ENCODE measurements around the gene LMAN1L. TPM values are rescaled to one million over a fixed set of nuclear protein-coding genes. Genes with fewer than 3 reads are reported as not detected.

The LMAN1L gene
- total RNA-seq, 1 donor from 2014 or later: 0.75 TPM

- Mint-ChIP-seq H3K4me3 (no peak overlapping the region), H3K27ac (no peak overlapping the region), H3K4me1 (ENCODE audit: low read depth) (peaks cover 16% of the 10 kb centered on the region), H3K27me3 (ENCODE audit: insufficient read depth) (peaks cover 3% of the 10 kb centered on the region), H3K9me3 (no peaks in the 10 kb centered on the region), H3K36me3 (ENCODE audit: low read depth) (no peaks in the 10 kb centered on the region)
- intact Hi-C loops (cut with micrococcal nuclease): no loop called here
- DNase-seq (ENCODE audit: low spot score): no peak
These were observed 4.2 kb downstream of the LMAN1L start for GRCh38 chr15:74816624-74817369.

DNA sequence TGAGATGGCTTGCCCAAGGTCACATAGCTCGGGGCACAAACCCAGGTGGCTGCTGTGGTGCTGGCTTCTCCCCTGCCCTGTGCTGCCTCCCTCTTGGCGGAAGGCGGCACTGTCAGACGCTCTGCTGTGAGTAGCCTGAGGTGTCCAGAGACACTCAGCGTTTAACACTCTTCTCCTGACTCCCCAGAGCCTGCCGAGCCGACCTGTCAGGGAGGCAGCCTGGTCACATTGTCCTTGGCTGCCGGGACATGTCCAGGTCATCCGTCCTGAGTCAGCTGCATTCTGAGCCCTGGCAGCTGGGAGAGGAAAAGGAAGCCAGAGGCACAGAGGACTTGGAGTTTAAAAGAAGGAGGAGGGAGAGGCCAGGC is 4.7 kb downstream of the LMAN1L start:
- H3K27ac Mint-ChIP-seq: no peak overlapping the region
- no peak for DNase-seq (ENCODE audit: low spot score)
- H3K4me1 Mint-ChIP-seq (ENCODE audit: low read depth): peaks cover 16% of the 10 kb centered on the region
- no peaks in the 10 kb centered on the region for H3K9me3 Mint-ChIP-seq
- intact Hi-C loops (cut with micrococcal nuclease): no loop called here
- no peaks in the 10 kb centered on the region for H3K36me3 Mint-ChIP-seq (ENCODE audit: low read depth)
- no peak overlapping the region for H3K4me3 Mint-ChIP-seq
- H3K27me3 Mint-ChIP-seq (ENCODE audit: insufficient read depth): peaks cover 3% of the 10 kb centered on the region

DNA sequence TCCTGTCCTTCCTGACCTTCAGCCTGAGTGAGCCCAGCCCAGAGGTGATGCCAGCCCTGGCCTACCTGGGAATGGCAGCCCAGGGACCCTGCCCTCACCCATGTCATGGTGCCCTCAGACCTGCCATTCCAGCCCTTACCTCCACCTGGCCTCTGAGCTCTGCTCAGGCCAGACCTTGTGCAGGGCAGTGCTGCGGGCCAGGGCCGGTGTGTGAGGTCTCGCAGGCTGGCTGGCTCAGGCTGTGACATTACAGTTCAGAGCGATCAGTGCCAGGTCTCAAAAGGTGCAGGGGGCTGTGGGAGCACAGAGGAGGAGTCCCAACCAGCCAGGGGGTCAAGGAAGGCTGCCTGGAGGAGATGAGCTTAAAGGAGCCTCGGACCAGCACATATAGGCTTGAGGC is 7.4 kb downstream of the LMAN1L start:
- DNase-seq (ENCODE audit: low spot score): no peak
- intact Hi-C loops (cut with micrococcal nuclease): no loop called here
- Mint-ChIP-seq H3K27me3 (ENCODE audit: insufficient read depth) (peaks cover 1% of the 10 kb centered on the region), H3K9me3 (no peaks in the 10 kb centered on the region), H3K27ac (no peak overlapping the region), H3K36me3 (ENCODE audit: low read depth) (no peaks in the 10 kb centered on the region), H3K4me1 (ENCODE audit: low read depth) (peaks cover 16% of the 10 kb centered on the region), H3K4me3 (no peak overlapping the region)

GRCh38 chr15:74821091-74821789 is 8.6 kb downstream of the LMAN1L start:
- intact Hi-C loops (cut with micrococcal nuclease): no loop called here
- H3K27ac Mint-ChIP-seq: no peak overlapping the region
- H3K4me1 Mint-ChIP-seq (ENCODE audit: low read depth): peaks cover 11% of the 10 kb centered on the region
- H3K36me3 Mint-ChIP-seq (ENCODE audit: low read depth): no peaks in the 10 kb centered on the region
- no peaks in the 10 kb centered on the region for H3K9me3 Mint-ChIP-seq
- peaks cover 4% of the 10 kb centered on the region for H3K27me3 Mint-ChIP-seq (ENCODE audit: insufficient read depth)
- no peak overlapping the region for H3K4me3 Mint-ChIP-seq
- DNase-seq (ENCODE audit: low spot score): no peak

- Mint-ChIP-seq H3K4me1 (ENCODE audit: low read depth) (peaks cover 11% of the 10 kb centered on the region), H3K9me3 (no peaks in the 10 kb centered on the region), H3K4me3 (no peak overlapping the region), H3K36me3 (ENCODE audit: low read depth) (no peaks in the 10 kb centered on the region), H3K27me3 (ENCODE audit: insufficient read depth) (peaks cover 4% of the 10 kb centered on the region), H3K27ac (no peak overlapping the region)
- DNase-seq (ENCODE audit: low spot score): no peak
- intact Hi-C loops (cut with micrococcal nuclease): no loop called here
These were observed 9.1 kb downstream of the LMAN1L start for GRCh38 chr15:74821790-74822158.

DNA sequence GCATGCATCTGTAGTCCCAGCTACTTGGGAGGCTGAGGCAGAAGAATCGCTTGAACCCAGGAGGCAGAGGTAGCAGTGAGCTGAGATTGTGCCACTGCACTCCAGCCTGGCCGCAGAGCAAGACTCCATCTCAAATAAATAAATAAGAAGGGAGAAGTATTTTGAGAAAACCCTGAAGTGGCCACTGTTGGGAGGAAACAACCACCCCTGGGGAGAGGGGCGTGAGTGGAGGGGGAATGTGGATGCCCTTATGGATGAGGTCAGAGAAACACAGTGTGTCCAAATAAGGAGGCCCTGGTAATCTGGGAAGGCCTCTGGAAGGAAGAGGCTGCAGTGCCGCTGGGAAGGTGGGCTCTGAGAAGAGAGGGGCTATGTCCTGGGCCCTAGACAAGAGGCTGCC is 9.6 kb downstream of the LMAN1L start:
- H3K9me3 Mint-ChIP-seq: no peaks in the 10 kb centered on the region
- H3K4me3 Mint-ChIP-seq: no peak overlapping the region
- H3K27me3 Mint-ChIP-seq (ENCODE audit: insufficient read depth): peaks cover 8% of the 10 kb centered on the region
- H3K36me3 Mint-ChIP-seq (ENCODE audit: low read depth): no peaks in the 10 kb centered on the region
- DNase-seq (ENCODE audit: low spot score): no peak
- intact Hi-C loops (cut with micrococcal nuclease): no loop called here
- no peak overlapping the region for H3K27ac Mint-ChIP-seq
- H3K4me1 Mint-ChIP-seq (ENCODE audit: low read depth): peaks cover 11% of the 10 kb centered on the region

DNA sequence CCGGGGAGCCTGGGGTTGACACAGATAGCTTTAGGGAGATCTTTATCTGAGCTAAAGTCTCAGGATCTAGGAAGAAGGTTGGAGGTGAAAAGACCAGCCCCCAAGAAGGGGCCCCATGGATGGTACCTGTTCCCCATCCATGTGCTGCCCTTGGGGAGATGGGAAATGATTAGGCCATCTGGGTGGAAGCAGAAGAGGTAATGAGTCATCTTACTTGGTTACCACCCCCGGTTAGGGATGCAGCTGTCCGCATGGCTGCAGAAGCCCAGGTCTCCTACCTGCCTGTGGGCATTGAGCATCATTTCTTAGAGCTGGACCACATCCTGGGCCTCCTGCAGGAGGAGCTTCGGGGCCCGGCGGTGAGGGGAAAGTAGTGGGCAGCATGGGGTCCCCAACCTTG is 10.7 kb downstream of the LMAN1L start:
- peaks cover 14% of the 10 kb centered on the region for H3K27me3 Mint-ChIP-seq (ENCODE audit: insufficient read depth)
- peaks cover 10% of the 10 kb centered on the region for H3K4me1 Mint-ChIP-seq (ENCODE audit: low read depth)
- no peak for DNase-seq (ENCODE audit: low spot score)
- H3K4me3 Mint-ChIP-seq: no peak overlapping the region
- no peaks in the 10 kb centered on the region for H3K36me3 Mint-ChIP-seq (ENCODE audit: low read depth)
- intact Hi-C loops (cut with micrococcal nuclease): no loop called here
- H3K9me3 Mint-ChIP-seq: no peaks in the 10 kb centered on the region
- H3K27ac Mint-ChIP-seq: no peak overlapping the region

DNA sequence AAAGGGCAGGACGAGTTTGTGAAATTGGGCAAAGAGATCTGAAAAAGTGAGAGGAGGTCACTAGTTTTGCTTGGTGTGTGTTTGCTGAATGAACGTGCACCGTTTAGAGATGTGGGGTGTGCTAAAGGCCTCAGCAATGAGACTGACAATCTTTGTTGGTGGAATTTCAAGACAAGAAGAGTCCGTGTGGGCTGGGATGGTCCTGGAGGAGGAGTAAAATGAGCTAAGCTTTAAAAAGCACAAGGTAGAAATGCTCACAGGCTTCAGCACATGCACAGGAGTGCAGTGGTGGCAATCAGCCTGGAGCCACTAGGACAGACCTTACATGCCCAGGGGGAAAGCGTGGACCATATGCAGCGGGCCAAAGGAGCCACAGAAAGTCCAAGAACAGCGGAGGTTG is 12.3 kb downstream of the LMAN1L start:
- no peaks in the 10 kb centered on the region for H3K36me3 Mint-ChIP-seq (ENCODE audit: low read depth)
- H3K9me3 Mint-ChIP-seq: no peaks in the 10 kb centered on the region
- H3K27me3 Mint-ChIP-seq (ENCODE audit: insufficient read depth): peaks cover 14% of the 10 kb centered on the region
- no peaks in the 10 kb centered on the region for H3K4me1 Mint-ChIP-seq (ENCODE audit: low read depth)
- no peak overlapping the region for H3K4me3 Mint-ChIP-seq
- H3K27ac Mint-ChIP-seq: no peak overlapping the region
- no peak for DNase-seq (ENCODE audit: low spot score)
- intact Hi-C loops (cut with micrococcal nuclease): no loop called here

- no peak overlapping the region for H3K27ac Mint-ChIP-seq
- H3K9me3 Mint-ChIP-seq: no peaks in the 10 kb centered on the region
- peaks cover 14% of the 10 kb centered on the region for H3K27me3 Mint-ChIP-seq (ENCODE audit: insufficient read depth)
- no peaks in the 10 kb centered on the region for H3K36me3 Mint-ChIP-seq (ENCODE audit: low read depth)
- H3K4me1 Mint-ChIP-seq (ENCODE audit: low read depth): no peaks in the 10 kb centered on the region
- no peak for DNase-seq (ENCODE audit: low spot score)
- no peak overlapping the region for H3K4me3 Mint-ChIP-seq
- intact Hi-C loops (cut with micrococcal nuclease): loop anchor here (1.0 kb wide), 1 partner anchor 17 kb away; the partner anchor contains the start of gene ULK3
These were observed 13.2 kb downstream of the LMAN1L start for GRCh38 chr15:74825866-74826265.

DNA sequence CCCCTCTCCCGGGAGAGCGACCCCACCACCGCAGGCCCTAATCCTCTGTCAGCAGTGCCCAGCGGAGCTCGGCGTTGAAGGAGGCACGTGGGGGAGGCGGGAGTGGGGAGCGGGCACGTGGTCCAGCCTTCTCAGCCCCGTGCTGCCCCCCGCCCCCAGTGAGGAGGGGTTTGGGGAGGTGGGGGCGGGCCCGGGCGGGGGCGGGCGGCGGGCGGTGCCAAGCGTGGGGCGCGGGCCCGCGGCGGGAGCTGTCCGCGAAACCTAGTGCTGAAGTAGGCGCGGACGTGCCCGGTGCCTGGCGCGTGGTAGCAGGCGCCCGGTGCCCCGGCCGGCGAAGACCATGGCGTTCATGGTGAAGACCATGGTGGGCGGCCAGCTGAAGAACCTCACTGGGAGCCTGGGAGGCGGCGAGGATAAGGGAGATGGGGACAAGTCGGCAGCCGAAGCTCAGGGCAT is 13.8 kb downstream of the LMAN1L start, which contains the start of gene CPLX3:
CPLX3 (plus strand) TSS at position 264 of the 456 bp plus-strand sequence; CDS start at position 341, 77 bp downstream.
- H3K4me3 Mint-ChIP-seq: no peak within 1 kb of the TSS
- DNase-seq (ENCODE audit: low spot score): peak; percentile 51
- no peak within 1 kb of the TSS for H3K27ac Mint-ChIP-seq
- peaks cover 14% of the 10 kb centered on the region for H3K27me3 Mint-ChIP-seq (ENCODE audit: insufficient read depth)
- no peaks in the 10 kb centered on the region for H3K4me1 Mint-ChIP-seq (ENCODE audit: low read depth)
- intact Hi-C loops (cut with micrococcal nuclease): loop anchor here (1.0 kb wide), 1 partner anchor 17 kb away; the partner anchor contains the start of gene ULK3
- no peaks in the 10 kb centered on the region for H3K9me3 Mint-ChIP-seq
- no peaks in the 10 kb centered on the region for H3K36me3 Mint-ChIP-seq (ENCODE audit: low read depth)

DNA sequence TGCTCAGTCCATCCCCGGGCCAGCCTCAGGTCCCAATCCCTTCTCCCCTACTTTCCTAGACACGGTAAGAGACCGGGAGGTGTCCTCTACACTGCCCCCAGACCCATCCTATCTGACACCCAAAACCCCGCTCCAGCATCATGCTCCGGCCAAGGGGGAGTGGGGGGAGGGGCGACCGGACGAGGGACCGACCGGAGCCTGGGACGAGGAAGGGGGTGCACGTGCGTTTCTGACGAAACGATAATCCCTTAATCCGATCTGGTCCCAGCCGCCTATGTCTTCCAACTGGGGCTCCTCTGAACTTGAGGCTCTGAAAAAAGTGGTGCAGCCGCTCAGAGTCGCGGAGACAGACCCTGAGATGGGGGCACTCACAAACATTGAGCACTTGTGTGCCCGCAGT is 14.3 kb downstream of the LMAN1L start:
- Mint-ChIP-seq H3K27ac (no peak overlapping the region), H3K4me3 (no peak overlapping the region), H3K36me3 (ENCODE audit: low read depth) (no peaks in the 10 kb centered on the region), H3K4me1 (ENCODE audit: low read depth) (no peaks in the 10 kb centered on the region), H3K9me3 (no peaks in the 10 kb centered on the region), H3K27me3 (ENCODE audit: insufficient read depth) (peaks cover 14% of the 10 kb centered on the region)
- intact Hi-C loops (cut with micrococcal nuclease): loop anchor here (1.0 kb wide), 1 partner anchor 16 kb away; the partner anchor contains the start of gene ULK3
- DNase-seq (ENCODE audit: low spot score): no peak

DNA sequence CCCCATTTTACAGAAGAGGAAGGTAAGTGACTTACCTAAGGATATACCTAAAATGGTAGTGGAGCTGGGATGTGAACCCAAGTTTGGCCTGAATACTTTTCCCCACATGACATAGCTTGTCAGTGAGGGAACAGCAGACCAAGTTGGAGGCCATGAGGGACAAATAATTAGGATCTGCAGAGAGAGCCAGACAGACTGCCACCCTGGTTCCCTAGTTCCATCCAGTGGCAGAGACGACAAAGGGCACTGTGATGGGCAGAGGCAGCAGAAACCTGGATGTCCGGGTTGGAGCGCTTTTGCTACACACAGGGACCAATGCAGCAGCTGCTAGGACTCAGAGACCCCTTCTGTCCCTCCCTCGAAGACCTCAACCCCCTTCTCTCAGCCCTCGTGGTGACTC is 15.0 kb downstream of the LMAN1L start:
- DNase-seq (ENCODE audit: low spot score): no peak
- no peaks in the 10 kb centered on the region for H3K4me1 Mint-ChIP-seq (ENCODE audit: low read depth)
- peaks cover 14% of the 10 kb centered on the region for H3K27me3 Mint-ChIP-seq (ENCODE audit: insufficient read depth)
- no peak overlapping the region for H3K4me3 Mint-ChIP-seq
- no peaks in the 10 kb centered on the region for H3K36me3 Mint-ChIP-seq (ENCODE audit: low read depth)
- intact Hi-C loops (cut with micrococcal nuclease): no loop called here
- H3K9me3 Mint-ChIP-seq: no peaks in the 10 kb centered on the region
- H3K27ac Mint-ChIP-seq: no peak overlapping the region

DNA sequence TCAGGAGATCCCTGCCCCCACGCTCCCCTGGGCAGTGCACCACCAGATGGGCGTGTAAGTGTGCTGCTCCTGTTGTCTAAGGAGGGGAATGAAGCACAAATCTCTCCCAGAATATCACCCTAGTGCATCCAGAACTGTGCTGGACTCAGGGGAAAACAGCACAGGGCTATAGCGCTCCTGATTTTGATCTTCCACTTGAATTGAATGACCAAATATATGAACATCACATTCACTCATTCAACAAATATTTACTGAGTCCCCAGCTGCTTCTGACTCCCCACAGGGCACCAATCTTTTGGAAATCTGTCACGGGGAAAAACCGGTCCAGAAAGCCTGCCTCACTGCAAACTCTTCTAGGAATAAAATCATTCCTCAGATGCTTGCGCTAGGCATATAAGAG is 16.2 kb downstream of the LMAN1L start:
- Mint-ChIP-seq H3K4me3 (no peak overlapping the region), H3K36me3 (ENCODE audit: low read depth) (no peaks in the 10 kb centered on the region), H3K27me3 (ENCODE audit: insufficient read depth) (peaks cover 12% of the 10 kb centered on the region), H3K9me3 (no peaks in the 10 kb centered on the region), H3K4me1 (ENCODE audit: low read depth) (no peaks in the 10 kb centered on the region), H3K27ac (no peak overlapping the region)
- intact Hi-C loops (cut with micrococcal nuclease): no loop called here
- no peak for DNase-seq (ENCODE audit: low spot score)

Measured in activated T-helper 1 cell treated with anti-CD3 and anti-CD28 coated beads, Interleukin-12 subunit alpha, Interleukin-12 subunit beta, Interleukin-2, Interleukin-4 antibody, amounts not matched to agents 30 ng/mL and 10 ng/mL and 1 ng/mL, durations not matched to agents 14 hours and 24 hours and 36 hours (primary cell).